Astrocyte of the cerebellum (primary cell): ENCODE measurements around the gene SPIN4.
A peak's percentile ranks its signal among the peaks of the same experiment; 100 is the strongest.
"Not testable (repeated sequence)": the region's sequence is repeated elsewhere in the genome, so short reads cannot be mapped to it uniquely, and the experiment has no call there.

Experiments
- DNase-seq: peaks from one replicate; pipeline ENCODE4 v3.0.0-alpha.2; 2011; ENCODE audit warnings: low read depth
- H3K4me3 ChIP-seq: 2 replicates; pipeline ENCODE4 v1.5.1; 2011; ENCODE audit warnings: mild to moderate bottlenecking, low read depth, low read length, moderate library complexity
- in situ Hi-C: cut with HindIII; loops from 2 replicates; pipeline ENCODE4 v1.10.0; 2017; ENCODE audit warnings: low sequenced_read_pairs
- TF ChIP-seq, protein P1 (sequence below): IDR thresholded peaks from 2 replicates; pipeline ENCODE4 v1.5.1; 2012; ENCODE audit warnings: low read length, low read depth, moderate library complexity, mild to moderate bottlenecking; ENCODE audit errors: missing control alignments

SPIN4 gene

DNA sequence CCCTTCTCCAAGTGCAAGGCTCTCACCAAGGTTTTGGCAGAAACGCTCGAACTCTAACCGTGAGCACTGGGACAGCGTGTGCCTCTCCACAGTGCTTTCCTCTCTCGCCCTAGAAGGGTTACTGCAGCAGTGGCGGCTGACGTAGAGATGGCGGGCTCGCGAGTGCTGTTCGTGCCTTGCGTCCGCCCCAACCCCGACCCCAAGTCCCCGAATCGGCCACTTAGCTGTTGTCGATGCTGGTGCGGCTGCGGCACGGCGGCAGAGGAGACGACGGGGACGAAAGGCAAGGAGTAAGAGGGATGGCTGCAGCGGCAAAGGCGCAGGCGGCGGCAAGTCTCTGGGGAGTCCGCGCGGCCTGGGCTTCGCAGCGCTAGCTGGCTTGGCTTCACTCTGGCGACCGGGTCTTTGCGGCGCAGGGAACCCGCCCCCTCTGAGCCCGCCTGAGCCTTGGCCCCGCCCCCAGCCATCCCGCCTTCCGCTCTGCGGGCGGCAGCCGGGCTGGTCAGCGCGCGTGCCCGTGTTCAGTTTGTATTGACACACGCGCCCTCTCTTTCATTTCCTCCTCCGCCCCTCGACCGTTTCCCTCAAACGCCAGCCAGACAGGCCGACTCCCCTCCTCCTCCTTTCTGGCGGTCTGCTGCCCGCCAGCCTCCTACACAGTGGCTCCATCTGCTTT is at the start of gene SPIN4:
SPIN4 (minus strand) TSS at position 392 of the 676 bp plus-strand sequence. CDS start 513 bp downstream, outside the sequence.
- peak; percentile 60 for DNase-seq
- in situ Hi-C loops = no loop called here
- H3K4me3 ChIP-seq = peak within 1 kb of the TSS; percentile 60
- TF ChIP-seq, protein P1, sequence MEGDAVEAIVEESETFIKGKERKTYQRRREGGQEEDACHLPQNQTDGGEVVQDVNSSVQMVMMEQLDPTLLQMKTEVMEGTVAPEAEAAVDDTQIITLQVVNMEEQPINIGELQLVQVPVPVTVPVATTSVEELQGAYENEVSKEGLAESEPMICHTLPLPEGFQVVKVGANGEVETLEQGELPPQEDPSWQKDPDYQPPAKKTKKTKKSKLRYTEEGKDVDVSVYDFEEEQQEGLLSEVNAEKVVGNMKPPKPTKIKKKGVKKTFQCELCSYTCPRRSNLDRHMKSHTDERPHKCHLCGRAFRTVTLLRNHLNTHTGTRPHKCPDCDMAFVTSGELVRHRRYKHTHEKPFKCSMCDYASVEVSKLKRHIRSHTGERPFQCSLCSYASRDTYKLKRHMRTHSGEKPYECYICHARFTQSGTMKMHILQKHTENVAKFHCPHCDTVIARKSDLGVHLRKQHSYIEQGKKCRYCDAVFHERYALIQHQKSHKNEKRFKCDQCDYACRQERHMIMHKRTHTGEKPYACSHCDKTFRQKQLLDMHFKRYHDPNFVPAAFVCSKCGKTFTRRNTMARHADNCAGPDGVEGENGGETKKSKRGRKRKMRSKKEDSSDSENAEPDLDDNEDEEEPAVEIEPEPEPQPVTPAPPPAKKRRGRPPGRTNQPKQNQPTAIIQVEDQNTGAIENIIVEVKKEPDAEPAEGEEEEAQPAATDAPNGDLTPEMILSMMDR = no peak

DNA sequence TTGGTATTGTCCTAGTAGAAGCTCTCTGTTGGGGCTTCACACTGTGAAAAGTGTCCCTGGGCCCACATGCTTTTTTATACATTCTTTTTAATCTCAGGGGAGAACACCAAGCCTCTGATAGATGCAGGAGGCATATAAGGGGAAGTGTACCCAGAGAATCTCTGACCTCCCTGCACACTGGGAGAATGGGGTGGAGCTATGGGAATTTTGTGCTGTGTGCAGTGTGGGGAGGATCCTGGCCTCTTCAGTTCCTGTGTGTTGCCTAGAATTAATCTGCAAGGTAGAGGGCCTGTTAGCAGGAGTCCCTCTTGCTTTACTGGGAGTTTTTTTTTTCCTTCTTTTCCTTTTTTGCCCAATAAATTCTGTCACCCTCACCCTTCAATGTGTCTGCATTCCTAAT is 49.2 kb upstream of the SPIN4 start:
- no peak overlapping the region for H3K4me3 ChIP-seq
- TF ChIP-seq, protein P1 = no peak
- DNase-seq = no peak
- in situ Hi-C loops = no loop called here

DNA sequence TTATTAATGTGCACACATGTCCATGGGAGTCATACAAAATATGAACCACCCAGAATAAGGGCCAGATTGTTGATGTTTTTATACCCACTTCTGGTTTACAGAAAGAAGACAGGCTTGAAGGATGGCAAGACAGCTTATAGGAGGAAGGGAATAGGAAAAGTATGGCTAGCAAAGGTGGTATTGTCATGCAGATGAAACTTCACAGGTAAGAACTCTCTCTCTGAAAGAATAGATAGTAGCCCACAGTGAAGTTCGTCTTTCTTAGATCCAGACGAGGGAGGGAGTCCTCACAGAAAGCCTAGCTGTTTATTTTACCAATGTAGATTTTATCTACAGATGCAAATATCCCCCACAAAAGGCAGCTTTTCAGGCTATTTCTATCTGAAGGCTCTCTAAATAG is 43.7 kb upstream of the SPIN4 start:
- no peak overlapping the region for H3K4me3 ChIP-seq
- DNase-seq = no peak
- in situ Hi-C loops = no loop called here
- TF ChIP-seq, protein P1 = no peak

DNA sequence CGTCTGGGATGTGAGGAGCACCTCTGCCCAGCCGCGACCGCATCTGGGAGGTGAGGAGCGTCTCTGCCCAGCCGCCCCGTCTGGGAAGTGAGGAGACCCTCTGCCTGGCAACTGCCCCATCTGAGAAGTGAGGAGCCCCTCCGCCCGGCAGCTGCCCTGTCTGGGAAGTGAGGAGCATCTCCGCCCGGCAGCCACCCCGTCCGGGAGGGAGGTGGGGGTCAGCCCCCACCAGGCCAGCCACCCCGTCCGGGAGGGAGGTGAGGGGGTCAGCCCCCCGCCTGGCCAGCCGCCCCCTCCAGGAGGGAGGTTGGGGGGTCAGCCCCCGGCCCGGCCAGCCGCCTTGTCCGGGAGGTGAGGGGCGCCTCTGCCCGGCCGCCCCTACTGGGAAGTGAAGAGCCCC is 42.0 kb upstream of the SPIN4 start:
- H3K4me3 ChIP-seq, in situ Hi-C loops, DNase-seq: not testable (repeated sequence)

DNA sequence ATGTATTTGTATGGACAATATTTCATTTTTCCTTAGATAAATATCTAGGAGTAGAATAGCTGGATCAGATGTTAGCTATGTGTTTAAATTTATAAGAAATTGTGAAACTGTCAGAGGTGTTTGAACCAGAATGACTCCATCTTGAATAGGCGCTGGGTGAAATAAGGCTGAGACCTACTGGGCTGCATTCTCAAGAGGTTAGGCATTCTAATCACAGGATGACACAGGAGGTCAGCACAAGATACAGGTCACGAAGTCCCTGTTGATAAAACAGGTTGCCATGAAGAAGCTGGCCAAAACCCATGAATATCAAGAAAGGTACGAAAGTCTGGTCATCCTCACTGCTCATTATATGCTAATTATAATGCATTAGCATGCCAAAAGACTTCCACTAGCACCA is 36.3 kb upstream of the SPIN4 start:
- TF ChIP-seq, protein P1 = no peak
- DNase-seq = no peak
- H3K4me3 ChIP-seq = no peak overlapping the region
- in situ Hi-C loops = no loop called here

DNA sequence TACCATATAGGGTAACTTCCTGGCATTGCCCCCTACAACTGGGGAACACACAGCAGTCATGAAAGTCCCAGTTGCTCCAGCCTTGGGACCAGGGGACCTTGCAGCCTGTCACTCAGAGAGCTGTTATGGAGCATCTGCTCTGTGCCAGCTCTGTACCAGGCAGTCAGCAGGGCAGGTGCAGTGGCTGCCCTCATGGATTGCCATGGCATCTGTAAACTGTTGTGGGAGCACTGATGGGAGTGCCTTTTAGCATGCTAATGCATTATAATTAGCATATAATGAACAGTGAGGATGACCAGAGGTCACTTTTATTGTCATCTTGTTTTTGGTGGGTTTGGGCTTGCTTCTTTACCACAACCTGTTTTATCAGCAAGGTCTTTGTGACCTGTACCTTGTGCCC is 33.1 kb upstream of the SPIN4 start:
- in situ Hi-C loops, DNase-seq: not testable (repeated sequence)

DNA sequence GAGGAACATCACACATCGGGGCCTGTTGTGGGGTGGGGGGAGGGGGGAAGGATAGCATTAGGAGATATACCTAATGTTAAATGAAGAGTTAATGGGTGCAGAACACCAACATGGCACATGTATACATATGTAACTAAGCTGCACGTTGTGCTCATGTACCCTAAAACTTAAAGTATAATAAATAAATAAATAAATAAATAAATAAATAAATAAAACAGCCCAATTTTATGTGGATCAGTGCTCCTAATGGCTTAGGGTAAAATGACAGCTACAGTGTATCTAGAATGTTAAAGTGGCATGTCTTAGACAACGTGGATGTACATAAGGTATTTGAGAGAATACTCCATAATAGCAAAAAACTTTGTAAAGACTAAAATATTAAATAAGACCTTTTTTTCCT is 21.9 kb upstream of the SPIN4 start:
- H3K4me3 ChIP-seq = not testable (repeated sequence)

More for the DNA sequence above, 33.1 kb upstream of the SPIN4 start:
- H3K4me3 ChIP-seq = not testable (repeated sequence)

DNA sequence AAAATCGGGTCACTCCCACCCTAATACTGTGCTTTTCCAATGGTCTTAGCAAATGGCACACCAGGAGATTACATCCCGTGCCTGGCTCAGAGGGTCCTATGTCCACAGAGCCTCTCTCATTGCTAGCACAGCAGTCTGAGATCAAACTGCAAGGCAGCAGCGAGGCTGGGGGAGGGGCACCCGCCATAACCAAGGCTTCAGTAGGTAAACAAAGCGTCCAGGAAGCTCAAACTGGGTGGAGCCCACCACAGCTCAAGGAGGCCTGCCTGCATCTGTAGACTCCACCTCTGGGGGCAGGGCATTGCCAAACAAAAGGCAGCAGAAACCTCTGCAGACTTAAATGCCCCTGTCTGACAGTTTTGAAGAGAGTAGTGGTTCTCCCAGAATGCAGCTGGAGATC is 16.6 kb upstream of the SPIN4 start:
- in situ Hi-C loops, H3K4me3 ChIP-seq, DNase-seq: not testable (repeated sequence)

More for the DNA sequence above, 21.9 kb upstream of the SPIN4 start:
- DNase-seq, in situ Hi-C loops: not testable (repeated sequence)

DNA sequence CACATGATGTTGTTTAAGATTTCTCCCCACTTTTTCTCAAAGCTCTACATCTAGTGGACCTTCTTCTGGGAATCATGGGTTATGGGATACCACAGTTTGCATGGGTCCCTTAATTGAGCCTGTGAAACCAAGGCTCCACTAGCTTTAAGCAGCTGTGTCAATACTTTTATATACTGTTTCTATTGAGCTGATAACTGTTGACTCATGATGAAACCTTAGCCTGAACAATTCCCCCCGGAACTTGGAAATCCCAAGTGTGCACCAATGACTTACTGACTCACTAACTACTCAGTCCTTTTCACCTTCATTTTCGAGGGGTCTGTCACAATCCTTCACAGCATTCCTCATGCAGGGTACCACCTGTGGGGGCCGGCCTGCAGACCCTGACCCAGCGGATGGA is 12.7 kb upstream of the SPIN4 start:
- in situ Hi-C loops = no loop called here
- TF ChIP-seq, protein P1 = no peak
- no peak for DNase-seq
- H3K4me3 ChIP-seq = no peak overlapping the region
